Measurements from ENCODE around the gene TIGD3. TPM values are rescaled to one million over a fixed set of nuclear protein-coding genes. Genes with fewer than 3 reads are reported as not detected.
A peak's percentile ranks its signal among the peaks of the same experiment; 100 is the strongest.

TIGD3 gene
- total and polyA plus RNA-seq, 10 of the 15 experiments (the other 5 are each of a cell fraction or from before 2014, with no cell fraction given), result 0.13 to 1.4 (median 0.57) TPM

DNA sequence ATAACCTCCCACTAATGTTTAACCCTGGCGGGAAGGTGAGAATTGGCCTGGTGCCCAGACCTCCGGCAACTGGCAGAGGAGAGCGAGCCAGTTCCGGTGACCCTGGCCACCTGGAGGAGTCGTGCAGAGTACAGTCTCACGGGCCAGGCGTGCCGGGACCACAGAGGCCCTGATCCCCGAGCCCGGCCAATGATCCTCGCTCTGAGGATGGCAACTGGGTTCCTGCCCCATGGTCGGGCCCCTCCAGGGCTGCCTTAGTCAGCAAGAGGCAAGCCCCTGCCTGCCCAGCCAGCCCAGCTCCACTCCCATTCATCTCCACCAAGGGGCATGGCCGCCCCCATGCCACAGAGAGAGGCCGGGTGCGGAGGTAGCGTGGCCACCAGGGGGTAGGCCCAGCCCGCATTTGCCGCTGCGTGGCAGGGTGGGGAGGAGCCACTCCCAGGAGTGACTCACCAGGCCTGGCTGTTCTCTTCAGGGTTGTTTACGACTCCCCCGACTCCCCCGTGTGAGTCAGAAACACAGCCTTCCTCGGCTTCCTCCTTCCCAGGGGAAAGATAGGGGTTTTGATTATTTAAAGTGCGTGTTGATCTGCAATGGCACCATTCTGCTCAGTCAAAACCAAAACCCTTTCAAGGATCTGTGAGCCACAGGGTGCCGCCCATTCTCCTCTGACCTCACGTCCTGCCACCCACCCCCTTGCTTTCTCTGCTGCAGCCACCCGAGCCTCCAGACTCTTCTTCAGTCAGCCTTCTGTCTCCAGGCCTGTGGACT is 27.7 kb downstream of the TIGD3 start, which contains the start of gene SLC25A45 (continued):
- TF ChIP-seq, protein P1, sequence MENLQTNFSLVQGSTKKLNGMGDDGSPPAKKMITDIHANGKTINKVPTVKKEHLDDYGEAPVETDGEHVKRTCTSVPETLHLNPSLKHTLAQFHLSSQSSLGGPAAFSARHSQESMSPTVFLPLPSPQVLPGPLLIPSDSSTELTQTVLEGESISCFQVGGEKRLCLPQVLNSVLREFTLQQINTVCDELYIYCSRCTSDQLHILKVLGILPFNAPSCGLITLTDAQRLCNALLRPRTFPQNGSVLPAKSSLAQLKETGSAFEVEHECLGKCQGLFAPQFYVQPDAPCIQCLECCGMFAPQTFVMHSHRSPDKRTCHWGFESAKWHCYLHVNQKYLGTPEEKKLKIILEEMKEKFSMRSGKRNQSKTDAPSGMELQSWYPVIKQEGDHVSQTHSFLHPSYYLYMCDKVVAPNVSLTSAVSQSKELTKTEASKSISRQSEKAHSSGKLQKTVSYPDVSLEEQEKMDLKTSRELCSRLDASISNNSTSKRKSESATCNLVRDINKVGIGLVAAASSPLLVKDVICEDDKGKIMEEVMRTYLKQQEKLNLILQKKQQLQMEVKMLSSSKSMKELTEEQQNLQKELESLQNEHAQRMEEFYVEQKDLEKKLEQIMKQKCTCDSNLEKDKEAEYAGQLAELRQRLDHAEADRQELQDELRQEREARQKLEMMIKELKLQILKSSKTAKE (IDR thresholded peaks at IDR 0.05; ENCODE audit: low read depth, poor library complexity, severe bottlenecking), result no peak
- peak; percentile 80; the same call in 1 of the 2 replicates for TF ChIP-seq NBN (IDR thresholded peaks at IDR 0.05)
- no peak for TF ChIP-seq CBFB (IDR thresholded peaks at IDR 0.05; ENCODE audit: low read depth)
- no peak for TF ChIP-seq ZZZ3 (IDR thresholded peaks at IDR 0.05; ENCODE audit: control insufficient read depth, insufficient read length, low read depth)
- peak; percentile 62; the same call in 1 of the 2 replicates for TF ChIP-seq JUND (IDR thresholded peaks at IDR 0.05; ENCODE audit: low read depth, low read length)
- peak; percentile 84; the same call in 1 of the 2 replicates for TF ChIP-seq EED (IDR thresholded peaks at IDR 0.05; ENCODE audit: low read depth)
- TF ChIP-seq, protein P2, sequence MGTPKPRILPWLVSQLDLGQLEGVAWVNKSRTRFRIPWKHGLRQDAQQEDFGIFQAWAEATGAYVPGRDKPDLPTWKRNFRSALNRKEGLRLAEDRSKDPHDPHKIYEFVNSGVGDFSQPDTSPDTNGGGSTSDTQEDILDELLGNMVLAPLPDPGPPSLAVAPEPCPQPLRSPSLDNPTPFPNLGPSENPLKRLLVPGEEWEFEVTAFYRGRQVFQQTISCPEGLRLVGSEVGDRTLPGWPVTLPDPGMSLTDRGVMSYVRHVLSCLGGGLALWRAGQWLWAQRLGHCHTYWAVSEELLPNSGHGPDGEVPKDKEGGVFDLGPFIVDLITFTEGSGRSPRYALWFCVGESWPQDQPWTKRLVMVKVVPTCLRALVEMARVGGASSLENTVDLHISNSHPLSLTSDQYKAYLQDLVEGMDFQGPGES (IDR thresholded peaks at IDR 0.05), result no peak
- 0 out of 4 replicates have a peak, but pooled peaks of 1 of the 2 experiments have one; percentile 19 for TF ChIP-seq ETV6 (conservative IDR thresholded peaks at IDR 0.05 in 1 of 2, IDR thresholded peaks at IDR 0.05 in 1 of 2; ENCODE audit: borderline replicate concordance in 1 of 2, low read depth in 1 of 2)
- TF ChIP-seq, protein P3, sequence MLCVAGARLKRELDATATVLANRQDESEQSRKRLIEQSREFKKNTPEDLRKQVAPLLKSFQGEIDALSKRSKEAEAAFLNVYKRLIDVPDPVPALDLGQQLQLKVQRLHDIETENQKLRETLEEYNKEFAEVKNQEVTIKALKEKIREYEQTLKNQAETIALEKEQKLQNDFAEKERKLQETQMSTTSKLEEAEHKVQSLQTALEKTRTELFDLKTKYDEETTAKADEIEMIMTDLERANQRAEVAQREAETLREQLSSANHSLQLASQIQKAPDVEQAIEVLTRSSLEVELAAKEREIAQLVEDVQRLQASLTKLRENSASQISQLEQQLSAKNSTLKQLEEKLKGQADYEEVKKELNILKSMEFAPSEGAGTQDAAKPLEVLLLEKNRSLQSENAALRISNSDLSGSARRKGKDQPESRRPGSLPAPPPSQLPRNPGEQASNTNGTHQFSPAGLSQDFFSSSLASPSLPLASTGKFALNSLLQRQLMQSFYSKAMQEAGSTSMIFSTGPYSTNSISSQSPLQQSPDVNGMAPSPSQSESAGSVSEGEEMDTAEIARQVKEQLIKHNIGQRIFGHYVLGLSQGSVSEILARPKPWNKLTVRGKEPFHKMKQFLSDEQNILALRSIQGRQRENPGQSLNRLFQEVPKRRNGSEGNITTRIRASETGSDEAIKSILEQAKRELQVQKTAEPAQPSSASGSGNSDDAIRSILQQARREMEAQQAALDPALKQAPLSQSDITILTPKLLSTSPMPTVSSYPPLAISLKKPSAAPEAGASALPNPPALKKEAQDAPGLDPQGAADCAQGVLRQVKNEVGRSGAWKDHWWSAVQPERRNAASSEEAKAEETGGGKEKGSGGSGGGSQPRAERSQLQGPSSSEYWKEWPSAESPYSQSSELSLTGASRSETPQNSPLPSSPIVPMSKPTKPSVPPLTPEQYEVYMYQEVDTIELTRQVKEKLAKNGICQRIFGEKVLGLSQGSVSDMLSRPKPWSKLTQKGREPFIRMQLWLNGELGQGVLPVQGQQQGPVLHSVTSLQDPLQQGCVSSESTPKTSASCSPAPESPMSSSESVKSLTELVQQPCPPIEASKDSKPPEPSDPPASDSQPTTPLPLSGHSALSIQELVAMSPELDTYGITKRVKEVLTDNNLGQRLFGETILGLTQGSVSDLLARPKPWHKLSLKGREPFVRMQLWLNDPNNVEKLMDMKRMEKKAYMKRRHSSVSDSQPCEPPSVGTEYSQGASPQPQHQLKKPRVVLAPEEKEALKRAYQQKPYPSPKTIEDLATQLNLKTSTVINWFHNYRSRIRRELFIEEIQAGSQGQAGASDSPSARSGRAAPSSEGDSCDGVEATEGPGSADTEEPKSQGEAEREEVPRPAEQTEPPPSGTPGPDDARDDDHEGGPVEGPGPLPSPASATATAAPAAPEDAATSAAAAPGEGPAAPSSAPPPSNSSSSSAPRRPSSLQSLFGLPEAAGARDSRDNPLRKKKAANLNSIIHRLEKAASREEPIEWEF (IDR thresholded peaks at IDR 0.05; ENCODE audit: insufficient replicate concordance, low read depth, low read length), result no peak
- TF ChIP-seq, protein P4, sequence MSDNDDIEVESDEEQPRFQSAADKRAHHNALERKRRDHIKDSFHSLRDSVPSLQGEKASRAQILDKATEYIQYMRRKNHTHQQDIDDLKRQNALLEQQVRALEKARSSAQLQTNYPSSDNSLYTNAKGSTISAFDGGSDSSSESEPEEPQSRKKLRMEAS (IDR thresholded peaks at IDR 0.05; ENCODE audit: low read depth, low read length), result no peak
- peak; percentile 21; the same call in 1 of the 2 replicates for TF ChIP-seq MTA2 (IDR thresholded peaks at IDR 0.05; ENCODE audit: low read depth)
- TF ChIP-seq SREBF2 (IDR thresholded peaks at IDR 0.05; ENCODE audit: low read length), result no peak
- peak; percentile 62 for TF ChIP-seq NR2C1 (IDR thresholded peaks at IDR 0.05)
- no peak for TF ChIP-seq ASH2L (IDR thresholded peaks at IDR 0.05; ENCODE audit: borderline replicate concordance, low read depth)
- peak; percentile 53; the same call in 1 of the 2 replicates for TF ChIP-seq CREM (IDR thresholded peaks at IDR 0.05; ENCODE audit: low read depth)
- TF ChIP-seq, protein P5, sequence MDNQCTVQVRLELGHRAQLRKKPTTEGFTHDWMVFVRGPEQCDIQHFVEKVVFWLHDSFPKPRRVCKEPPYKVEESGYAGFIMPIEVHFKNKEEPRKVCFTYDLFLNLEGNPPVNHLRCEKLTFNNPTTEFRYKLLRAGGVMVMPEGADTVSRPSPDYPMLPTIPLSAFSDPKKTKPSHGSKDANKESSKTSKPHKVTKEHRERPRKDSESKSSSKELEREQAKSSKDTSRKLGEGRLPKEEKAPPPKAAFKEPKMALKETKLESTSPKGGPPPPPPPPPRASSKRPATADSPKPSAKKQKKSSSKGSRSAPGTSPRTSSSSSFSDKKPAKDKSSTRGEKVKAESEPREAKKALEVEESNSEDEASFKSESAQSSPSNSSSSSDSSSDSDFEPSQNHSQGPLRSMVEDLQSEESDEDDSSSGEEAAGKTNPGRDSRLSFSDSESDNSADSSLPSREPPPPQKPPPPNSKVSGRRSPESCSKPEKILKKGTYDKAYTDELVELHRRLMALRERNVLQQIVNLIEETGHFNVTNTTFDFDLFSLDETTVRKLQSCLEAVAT (IDR thresholded peaks at IDR 0.05), result peak; percentile 82
- TF ChIP-seq TARDBP (IDR thresholded peaks at IDR 0.05; ENCODE audit: borderline replicate concordance), result no peak; the same call in 1 of the 2 replicates
- no peak for TF ChIP-seq BMI1 (IDR thresholded peaks at IDR 0.05; ENCODE audit: borderline replicate concordance)
- TF ChIP-seq JUNB (IDR thresholded peaks at IDR 0.05), result peak; percentile 65
- TF ChIP-seq KDM1A (IDR thresholded peaks at IDR 0.05; ENCODE audit: borderline replicate concordance), result no peak
